ENCODE results near the gene AFF3.
"Not testable (repeated sequence)": the region's sequence is repeated elsewhere in the genome, so short reads cannot be mapped to it uniquely, and the experiment has no call there.

The AFF3 gene

DNA sequence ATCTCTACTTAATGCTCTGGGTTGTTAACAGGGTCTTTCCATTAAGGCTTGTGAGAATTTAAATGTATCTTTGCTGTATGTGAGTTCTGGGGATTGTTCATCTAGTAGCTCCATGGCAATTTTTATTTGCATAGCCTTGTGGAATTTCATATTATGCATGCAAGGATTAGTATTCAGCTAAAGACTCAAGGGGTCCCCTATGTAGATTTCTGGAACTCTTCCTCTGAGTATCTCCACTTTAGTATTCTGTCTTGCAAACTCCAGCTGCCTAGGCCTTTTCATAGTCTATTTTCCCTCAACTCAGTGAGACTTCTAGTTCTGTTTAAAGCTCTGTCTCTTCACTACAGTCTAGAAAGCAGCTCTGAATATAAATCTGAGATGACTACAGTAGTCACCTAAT, 348.0 kb downstream of the AFF3 start:
- DNase-seq (ENCODE audit: low read depth in 2 of 2): no peak

DNA sequence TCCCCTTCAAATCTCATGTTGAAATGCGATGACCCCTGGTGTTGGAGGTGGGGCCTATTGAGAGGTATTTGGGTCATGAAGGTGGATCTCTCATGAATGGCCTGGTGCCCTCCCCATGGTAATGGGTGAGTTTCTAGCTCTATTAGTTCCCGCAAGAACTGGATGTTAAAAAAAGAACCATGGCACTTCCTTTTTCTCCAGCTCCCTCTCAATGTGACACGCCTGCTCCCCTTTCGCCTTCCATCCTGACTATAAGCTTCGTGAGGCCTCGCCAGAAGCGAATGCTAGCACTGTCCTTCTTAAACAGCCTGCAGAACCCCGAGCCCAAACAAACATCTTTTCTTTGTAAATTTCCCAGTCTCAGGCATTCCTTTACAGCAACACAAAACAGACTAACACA, 349.4 kb downstream of the AFF3 start:
- no peak for DNase-seq (ENCODE audit: low read depth in 2 of 2)

DNA sequence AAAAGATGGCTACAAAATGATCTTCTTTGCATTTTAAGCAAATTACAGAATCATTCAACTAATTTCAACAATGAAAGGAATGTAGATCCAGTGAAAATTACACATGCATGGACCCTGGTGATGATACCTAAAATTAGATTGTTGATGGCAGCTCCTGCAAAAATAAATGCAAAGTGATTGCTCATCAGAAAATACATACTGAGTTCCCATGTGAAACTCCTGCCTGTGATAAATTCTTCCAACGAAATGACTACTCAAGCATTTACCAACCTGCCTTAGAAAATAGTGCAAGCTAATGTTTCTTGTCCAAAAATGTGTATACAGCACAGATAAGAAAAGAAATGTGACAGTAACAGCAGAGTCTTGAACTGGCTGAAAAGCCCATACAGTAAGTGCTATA, 352.5 kb downstream of the AFF3 start:
- DNase-seq (ENCODE audit: low read depth in 2 of 2): no peak

DNA sequence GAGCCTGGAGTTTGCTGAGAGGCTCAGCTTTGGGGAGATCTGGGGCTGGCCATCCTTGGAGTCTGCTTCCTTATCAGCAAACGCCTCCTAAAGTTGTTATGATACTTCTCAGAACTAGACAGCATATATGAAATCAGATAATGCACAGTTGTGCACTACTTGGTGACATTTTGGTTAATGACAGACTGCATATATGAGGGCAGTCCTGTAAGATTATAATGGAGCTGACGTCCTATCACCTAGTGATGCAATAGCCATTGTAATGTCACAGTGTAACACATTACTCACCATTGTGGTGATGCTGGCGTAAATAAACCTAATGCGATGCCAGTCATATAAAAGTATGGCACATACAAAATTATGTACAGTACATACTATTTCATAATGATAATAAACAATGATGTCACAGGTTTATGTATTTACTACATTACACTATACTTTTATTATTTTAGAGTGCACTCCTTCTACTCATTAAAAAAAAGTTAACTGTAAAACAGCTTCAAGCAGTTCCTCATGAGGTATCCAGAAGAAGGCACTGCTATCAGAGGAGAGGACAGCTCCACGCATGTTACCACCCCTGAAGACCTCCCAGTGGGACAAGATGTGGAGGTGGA, 354.5 kb downstream of the AFF3 start:
- DNase-seq (ENCODE audit: low read depth in 2 of 2): no peak

DNA sequence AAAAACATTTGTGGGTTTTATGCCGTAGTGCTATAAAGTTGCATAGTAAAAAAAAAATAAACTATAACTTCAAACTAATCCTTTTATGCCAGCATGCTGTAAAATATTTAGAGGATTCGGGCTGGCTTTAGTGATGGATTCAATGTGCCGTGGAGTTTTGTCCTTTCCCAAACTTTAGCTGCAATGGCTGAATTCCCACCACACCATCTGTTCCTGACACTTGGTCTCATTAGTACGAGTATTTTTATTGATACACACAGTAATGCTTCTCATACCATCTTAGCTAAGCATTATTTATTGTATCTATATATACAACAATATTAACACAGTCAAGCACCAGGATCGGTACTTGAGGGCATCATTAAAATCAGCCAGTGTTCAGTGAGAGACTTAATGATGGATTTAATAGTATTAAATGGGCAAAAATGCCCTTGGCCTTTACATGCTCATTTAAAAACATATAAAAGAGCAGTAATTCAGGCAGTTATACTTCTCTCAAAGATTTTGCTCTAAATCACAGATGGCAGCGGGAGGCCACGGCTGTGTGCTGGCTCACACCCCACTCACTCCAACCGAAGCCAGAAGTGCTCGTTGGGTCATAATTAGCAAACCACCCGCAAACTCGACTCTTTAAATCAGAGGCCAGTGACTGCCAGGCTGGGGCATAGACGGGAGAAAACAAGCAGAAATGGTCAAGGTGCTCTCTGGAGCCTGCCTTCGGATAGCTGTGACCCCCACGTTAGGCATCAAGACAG, 355.6 kb downstream of the AFF3 start:
- no peak for DNase-seq (ENCODE audit: low read depth in 2 of 2)

DNA sequence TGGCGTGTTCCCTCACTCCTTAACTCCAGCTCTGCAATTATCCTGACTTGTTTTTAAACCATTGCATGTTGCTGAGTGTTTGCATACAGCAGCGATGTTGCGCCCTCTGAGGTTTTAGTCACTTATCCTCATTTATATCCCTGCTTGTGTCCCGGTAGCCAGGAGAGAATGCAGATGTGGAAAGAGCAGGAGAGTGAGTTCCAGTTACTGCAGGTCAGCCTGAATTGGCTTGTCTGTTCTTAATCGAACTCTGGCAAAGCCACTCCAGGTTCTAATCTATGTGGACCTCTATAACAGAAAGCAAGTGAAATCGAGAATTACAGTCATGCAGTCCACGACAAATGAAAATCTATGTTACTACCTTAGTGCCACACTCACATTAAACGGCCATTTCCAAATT, 357.4 kb downstream of the AFF3 start:
- no peak for DNase-seq (ENCODE audit: low read depth in 2 of 2)

DNA sequence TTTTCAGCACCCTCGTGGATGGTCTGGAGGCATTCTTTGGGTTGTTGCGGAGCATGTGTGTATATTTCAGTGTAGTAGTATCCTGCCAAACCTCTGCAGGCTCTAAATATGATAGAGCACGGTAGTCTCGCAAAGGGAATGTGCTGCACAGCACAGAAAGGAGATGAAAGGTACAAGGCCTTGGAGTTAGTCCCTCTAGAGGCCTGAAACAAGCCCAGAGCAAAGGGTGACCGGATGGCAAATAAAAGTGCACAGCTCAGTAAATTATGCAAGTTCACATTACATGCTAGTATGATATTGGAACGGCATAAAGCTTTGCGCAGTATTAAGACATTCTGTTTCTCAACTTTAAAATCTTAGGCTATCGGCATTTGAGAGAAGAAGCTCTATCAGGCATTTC, 358.1 kb downstream of the AFF3 start:
- DNase-seq (ENCODE audit: low read depth in 2 of 2): no peak

DNA sequence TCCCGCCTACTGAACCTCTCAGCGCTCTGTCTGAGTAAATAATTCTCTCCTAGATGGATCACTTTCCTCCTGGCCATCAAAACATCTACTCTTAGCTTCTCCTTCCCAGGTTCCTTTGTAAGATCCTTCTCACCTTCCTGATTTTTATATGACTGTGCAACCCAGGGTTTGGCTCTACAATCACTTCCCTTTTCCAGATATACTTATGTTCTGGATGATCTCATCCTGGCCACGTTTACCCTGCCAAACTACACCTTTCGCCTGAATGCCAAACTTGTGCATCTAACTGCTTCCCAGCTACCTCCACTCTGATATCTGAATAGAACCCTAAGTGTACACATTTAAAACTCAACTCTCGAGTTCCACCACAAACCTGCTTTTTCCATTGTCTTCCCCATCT, 362.1 kb downstream of the AFF3 start:
- DNase-seq (ENCODE audit: low read depth in 2 of 2): no peak

DNA sequence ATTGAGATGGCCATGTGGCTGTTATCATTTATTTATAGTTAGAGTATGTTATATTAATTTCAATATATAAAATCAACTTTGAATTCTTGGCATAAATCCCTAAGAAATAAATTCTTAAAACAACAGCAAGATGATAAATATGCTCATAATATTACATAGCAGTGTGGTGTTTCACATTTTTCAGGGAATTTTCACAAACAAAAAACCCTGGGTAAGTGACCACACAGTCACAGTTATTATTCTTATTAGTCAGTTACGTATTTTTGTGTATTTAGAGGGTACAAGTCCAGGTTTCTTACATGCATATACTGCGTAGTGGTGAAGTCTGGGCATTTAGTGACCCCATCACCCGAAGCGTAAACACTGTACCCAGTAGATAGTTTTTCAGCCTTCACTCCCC, 363.1 kb downstream of the AFF3 start:
- DNase-seq (ENCODE audit: low read depth in 2 of 2): no peak

DNA sequence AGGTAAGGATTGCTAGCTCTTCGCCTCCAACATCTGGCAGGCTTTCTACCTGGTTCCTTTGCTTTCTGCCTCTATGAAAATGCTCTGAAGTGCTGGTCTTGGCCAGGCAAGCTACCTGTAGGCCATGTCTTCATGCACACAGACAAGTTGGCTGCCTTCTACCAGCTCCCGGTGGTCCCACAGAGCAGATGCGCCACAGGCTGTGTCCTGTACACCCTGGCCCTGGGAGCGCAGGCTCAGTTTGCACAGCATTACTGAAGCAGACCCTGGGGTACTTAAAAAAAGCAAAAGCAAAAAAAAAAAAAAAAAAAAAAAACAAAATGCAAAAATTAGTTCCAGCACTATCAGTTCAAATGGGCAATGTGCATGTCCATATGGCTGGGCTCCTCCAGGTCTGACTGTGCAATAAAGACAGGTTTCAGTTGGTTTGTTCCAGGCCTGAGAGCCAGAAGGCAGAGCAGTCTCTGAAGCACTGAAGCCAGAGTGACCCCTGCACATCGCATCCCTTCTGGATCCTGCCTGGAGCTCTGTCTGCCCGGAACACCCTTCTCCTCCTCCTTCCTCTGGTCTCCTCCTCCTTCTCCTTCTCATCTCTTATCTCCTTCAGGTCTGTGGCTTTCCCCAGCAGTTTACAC, 364.6 kb downstream of the AFF3 start:
- no peak for DNase-seq (ENCODE audit: low read depth in 2 of 2)

DNA sequence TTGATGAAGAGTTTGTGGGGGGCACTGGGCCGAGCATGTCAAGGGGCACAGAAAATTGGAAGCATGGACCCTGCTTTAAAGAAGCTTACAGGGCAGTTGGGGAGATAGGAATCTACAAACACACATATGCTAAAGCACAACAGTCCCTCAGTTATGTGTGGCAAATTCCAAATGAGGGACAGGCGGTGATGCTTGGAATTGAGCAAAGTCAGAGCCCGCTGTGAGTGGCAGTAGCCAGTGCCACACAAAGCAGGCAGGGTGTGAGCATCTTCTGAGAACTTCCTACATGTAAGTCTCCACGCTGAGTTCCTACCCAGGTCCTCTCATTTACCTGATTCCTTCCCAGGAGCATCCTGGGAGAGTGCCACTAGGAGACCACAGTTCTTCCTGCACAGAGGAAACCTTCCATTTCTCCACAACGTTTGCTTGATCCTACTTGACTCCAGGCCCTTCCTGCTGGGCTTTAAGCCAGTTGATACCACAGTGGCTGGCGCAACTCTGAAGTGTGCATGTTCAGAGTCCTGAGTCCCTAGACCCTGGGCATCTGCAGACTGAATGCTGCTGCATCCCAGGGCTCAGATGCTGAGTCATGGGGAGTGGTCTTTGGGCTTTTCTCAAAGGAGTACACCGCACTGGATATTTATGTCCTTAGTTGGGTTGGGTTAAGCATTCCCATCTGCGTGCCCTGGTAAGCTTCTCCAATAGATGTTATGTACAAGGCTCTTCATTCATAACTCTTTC, 365.3 kb downstream of the AFF3 start:
- DNase-seq (ENCODE audit: low read depth in 2 of 2): no peak

DNA sequence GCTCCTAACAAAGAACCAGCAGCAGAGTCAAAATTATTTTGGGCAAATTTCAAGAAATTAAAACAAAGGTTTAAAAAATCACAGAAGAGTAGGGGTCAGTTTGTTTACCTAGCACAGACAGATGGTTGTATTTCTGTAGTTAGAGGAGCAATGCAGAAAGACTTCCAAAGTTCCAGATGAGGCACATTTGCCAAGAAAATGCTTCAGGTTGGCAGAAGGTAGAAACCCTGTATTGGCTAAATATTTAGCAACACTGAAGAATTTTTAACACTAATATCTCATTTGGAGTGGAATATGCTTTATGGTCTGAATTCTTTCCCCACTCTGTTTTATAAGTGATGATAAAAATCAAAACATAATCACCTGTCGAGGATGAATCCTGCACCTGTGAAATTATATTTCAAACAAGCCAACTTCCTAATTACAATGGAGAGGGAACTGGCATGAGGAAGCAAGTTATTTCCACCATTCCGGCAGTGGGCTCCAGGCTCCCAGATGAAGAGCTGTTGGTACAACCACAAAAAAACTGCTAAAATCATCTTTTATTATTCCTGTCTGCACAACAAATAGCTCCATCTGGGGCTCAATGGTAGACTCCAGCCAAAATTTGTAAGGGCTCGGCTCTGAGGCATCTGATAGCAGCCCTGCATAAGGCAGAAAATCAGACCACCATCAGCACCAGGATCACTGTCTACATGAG, 366.0 kb downstream of the AFF3 start:
- DNase-seq (ENCODE audit: low read depth in 2 of 2): no peak

DNA sequence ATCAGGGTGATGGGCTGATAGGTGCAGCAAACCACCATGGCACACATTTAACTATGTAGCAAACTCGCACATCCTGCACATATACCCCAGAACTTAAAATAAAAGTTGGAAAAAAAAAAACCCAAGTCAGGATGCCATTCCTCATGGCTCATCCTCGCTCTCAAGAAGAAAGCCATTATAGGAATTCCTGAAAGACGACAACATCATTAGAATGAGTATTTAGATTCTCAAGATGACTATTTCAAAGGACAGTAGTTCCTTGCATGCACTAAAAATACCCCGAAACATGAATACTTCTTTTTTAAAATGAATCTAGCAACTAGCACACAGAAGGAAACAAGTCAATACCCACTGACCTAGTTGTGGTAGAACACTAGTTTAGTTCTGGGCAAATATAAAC, 366.8 kb downstream of the AFF3 start:
- no peak for DNase-seq (ENCODE audit: low read depth in 2 of 2)

DNA sequence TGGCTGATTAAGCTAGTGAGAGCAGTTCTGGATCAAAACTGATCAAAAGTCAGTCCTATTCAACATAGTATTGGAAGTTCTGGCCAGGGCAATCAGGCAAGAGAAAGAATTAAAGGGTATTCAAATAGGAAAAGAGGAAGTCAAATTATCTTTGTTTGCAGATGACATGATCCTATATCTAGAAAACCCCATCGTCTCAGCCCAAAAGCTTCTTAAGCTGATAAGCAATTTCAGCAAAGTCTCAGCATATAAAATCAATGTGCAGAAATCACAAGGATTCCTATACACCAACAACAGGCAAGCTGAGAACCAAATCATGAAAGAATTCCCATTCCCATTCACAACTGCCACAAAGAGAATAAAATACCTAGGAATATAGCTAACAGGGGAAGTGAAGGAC, 368.7 kb downstream of the AFF3 start:
- not testable (repeated sequence) for DNase-seq (ENCODE audit: low read depth in 2 of 2)

DNA sequence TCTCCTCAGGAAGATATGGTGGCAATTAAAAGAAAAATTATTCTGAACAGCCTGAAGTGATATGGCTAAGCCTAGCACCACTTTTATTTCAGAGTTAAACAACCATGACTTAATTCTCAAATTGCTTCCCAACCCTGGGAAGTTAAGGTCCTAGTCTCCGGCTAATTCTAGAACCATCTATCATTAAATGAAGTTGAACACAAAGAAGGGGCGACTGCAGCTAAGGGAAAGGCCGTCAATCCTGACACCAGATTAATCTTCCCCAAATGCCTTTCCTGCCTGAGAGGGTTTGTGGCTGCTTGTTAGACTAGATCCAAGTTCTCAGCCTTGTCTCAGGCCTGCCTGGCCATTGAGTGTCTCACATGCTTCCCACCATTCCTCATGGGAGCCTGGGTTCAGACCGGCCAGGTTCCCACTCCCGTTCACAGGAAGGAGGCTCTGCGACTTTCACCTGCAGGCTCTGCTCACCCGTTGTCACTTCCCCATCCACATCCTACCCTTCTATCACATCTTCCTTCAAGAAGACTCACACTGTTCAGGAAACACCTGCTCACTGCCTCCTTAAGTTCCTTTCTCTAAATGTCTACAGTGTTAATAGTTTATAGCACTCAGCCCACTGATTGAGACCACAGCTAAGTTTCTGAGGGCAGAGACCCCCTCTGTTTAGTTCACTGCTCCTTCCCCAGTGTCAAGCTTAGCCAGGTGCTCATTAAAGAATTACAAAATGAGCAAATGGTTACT, 369.6 kb downstream of the AFF3 start:
- DNase-seq (ENCODE audit: low read depth in 2 of 2): no peak

DNA sequence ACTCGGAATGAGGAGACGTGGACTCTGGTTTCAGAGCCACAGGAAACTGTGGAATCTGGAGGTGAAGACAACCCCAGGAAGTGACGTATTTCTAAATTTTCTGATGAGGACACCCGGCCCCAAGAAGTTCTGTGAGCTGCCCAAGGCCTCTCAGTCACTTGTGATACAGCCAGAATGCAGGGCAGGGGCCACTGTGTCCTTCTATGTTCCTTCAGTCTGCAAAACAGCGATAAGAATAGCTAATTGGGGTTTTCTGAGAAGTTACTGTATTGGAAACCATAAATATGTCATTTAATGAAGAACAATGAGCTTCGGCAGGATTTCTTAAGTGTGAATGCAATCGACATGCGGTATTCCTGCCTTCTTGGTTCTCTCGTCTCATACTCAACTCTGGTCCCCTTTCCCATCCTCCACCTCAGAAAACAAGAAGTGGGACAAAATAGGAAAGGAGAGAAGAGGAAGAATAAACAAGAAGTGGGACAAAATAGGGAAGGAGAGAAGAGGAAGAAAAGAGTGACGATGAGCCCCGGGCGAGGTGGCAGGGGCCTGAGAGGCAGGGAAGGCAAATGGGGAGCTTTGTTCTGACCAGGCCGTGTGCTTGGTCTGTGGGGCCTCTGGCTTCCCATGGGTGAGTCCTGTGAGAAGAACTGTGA, 370.6 kb downstream of the AFF3 start:
- no peak for DNase-seq (ENCODE audit: low read depth in 2 of 2)

DNA sequence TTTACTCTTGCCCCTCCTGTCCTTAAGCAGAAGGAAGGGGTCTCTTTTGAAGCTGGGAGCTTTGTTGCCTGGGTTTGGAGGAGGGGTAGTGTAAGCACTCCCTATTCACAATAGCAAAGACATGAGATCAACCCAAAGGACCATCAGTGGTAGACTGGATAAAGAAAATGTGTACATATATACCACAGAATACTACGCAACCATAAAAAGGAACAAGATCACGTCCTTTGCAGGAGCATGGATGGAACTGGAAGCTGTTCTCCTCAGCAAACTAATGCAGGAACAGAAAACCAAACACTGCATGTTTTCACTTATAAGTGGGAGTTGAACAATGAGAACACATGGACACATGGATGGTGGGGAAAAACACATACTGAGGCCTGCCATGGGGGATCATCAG, 371.5 kb downstream of the AFF3 start:
- no peak for DNase-seq (ENCODE audit: low read depth in 2 of 2)

DNA sequence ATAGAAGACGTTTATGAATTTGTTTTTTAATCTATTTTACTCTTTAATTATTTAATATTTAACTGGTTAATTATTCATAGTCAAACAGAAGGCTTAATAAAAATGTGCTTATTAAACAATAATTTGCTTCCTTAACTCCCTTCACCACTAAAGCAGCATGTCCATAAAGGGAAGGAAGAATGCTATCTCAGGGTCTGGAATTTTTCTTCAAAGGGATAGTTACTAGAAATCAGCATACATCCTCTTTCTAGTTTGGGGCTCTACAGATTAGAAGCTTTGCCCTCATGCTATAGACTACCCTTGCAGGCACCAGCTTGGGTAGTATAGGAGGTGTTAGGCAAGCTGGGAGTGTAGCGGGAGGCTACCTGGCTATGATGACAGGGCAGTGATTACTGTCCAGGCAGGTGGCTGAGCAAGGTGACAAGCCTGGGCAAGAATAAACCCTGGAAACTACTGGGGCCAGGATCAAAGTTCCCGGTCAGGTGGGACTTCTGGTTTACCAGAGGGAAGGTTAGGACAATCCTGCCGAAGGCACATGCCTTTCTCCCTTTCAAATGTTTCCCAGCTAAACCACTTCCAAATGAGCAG, 376.6 kb downstream of the AFF3 start:
- no peak for DNase-seq (ENCODE audit: low read depth in 2 of 2)

DNA sequence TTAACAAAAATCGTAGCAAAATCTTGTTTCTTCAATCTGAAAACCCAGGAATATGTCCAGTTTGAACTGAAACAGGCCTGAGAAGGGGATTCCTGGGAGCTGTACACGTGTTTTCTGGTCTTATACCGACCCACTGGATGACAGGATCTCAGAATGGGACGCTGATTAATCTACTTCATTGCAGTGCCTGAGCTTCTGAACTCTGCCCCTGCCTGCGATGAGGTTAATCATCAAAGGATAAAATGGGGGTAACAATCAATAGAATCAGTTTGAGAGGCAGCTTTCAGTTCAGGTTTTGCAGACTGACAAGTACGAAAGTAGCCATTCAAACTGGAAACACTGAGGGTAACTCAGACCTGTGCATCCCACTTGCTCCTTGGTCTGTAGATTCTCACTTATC, 378.6 kb downstream of the AFF3 start:
- no peak for DNase-seq (ENCODE audit: low read depth in 2 of 2)

DNA sequence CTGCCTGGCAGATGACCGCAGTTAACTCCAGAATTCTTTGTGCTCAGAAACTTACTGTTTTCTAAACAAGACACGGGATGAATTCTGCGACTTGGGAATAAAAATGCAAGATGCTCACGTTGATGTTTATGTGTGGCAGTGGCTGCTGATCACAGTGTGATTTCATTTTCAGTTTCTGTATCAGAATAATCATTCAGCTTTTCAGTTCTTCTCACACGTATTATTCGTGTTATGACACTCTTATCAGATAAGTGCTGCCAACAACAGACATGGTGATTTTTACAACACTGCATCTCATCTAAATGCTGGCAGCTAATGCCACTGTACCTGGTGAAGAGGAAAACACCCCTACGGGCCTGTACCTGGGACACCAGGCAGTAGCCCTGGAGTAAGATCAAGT, 379.7 kb downstream of the AFF3 start:
- DNase-seq (ENCODE audit: low read depth in 2 of 2): no peak
